ENCODE results near the gene EPB41L2. TPM values are rescaled to one million over a fixed set of nuclear protein-coding genes. Genes with fewer than 3 reads are reported as not detected.
"Not testable (repeated sequence)": the region's sequence is repeated elsewhere in the genome, so short reads cannot be mapped to it uniquely, and the experiment has no call there.

The EPB41L2 gene
- total RNA-seq, 1 donor from 2014 or later, result 3.2 TPM

DNA sequence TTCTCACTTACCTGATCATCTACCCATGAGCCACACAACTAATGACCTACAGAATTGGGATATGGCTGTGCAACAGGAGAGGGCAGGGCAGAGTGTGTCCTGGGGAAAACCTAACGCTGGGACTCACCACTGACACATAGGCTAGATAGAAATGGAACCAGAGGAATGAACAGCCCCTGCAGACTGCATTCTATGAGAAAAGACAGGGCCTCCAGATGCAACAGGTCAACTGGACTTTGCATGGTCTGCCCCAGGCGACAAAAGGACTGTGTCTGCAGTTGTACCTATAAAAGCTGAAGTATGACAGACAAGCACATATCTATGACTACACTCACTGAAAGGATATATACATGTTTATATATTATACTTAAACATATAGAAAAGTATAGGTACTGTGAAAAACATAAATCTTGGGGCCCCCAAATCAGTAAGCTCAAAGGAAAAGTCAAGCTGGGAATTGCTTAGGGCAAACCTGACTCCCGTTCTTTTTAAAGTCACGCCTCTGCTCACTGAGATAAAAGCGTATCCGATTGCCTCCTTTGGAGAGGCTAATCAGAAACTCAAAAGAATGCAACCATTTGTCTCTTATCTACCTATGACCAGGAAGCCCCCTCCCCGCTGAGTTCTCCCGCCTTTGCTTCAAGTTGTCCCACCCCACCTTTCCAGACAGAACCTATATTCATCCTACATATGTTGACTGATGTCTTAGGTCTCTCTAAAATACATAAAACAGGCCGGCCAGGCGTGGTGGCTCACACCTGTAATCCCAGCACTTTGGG lies 68.5 kb downstream of the EPB41L2 start:
- no peak for FAIRE-seq
- Histone ChIP-seq H3K27me3 (ENCODE audit: control insufficient read depth, insufficient read depth, low read length) (no peaks in the 10 kb centered on the region), H3K36me3 (ENCODE audit: control insufficient read depth, insufficient read depth, low read length) (no peaks in the 10 kb centered on the region), H3K4me3 (ENCODE audit: low read depth, low read length) (no peak overlapping the region)
- DNase-seq (ENCODE audit: low read depth), result no peak
- TF ChIP-seq, protein P1, sequence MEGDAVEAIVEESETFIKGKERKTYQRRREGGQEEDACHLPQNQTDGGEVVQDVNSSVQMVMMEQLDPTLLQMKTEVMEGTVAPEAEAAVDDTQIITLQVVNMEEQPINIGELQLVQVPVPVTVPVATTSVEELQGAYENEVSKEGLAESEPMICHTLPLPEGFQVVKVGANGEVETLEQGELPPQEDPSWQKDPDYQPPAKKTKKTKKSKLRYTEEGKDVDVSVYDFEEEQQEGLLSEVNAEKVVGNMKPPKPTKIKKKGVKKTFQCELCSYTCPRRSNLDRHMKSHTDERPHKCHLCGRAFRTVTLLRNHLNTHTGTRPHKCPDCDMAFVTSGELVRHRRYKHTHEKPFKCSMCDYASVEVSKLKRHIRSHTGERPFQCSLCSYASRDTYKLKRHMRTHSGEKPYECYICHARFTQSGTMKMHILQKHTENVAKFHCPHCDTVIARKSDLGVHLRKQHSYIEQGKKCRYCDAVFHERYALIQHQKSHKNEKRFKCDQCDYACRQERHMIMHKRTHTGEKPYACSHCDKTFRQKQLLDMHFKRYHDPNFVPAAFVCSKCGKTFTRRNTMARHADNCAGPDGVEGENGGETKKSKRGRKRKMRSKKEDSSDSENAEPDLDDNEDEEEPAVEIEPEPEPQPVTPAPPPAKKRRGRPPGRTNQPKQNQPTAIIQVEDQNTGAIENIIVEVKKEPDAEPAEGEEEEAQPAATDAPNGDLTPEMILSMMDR (IDR thresholded peaks at IDR 0.05; ENCODE audit: insufficient read depth, low read length, severe bottlenecking), result no peak

DNA sequence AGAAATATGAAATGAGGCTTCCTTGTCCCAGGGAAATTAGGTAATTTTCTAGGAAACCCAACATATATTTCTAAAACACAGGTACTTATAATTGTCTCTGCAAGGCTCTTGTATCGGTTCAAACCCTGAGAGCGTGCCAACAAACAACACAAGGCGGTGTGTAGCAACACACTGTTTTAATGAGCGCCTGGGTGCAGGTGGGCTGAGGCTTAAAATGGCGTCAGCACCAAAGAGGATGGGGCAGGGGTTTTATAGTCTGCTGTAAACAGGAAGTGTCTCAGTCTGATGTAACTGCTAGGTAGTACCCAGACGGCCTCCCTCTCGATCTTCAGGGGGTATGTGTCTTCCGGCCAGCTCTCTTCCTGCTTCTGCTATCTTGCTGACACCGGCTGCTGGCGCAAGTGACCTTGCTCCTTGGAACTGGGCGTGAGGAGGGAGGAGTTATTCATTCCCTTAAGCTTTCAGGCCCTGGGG lies 69.7 kb downstream of the EPB41L2 start:
- FAIRE-seq (no peak), DNase-seq (ENCODE audit: low read depth) (no peak)
- Histone ChIP-seq H3K36me3 (ENCODE audit: control insufficient read depth, insufficient read depth, low read length) (no peaks in the 10 kb centered on the region), H3K4me3 (ENCODE audit: low read depth, low read length) (no peak overlapping the region), H3K27me3 (ENCODE audit: control insufficient read depth, insufficient read depth, low read length) (no peaks in the 10 kb centered on the region)
- TF ChIP-seq, protein P1 (IDR thresholded peaks at IDR 0.05; ENCODE audit: insufficient read depth, low read length, severe bottlenecking), result no peak

GRCh38 chr6:130991422-130992137 lies 71.5 kb downstream of the EPB41L2 start:
- Histone ChIP-seq H3K36me3 (ENCODE audit: control insufficient read depth, insufficient read depth, low read length) (no peaks in the 10 kb centered on the region), H3K4me3 (ENCODE audit: low read depth, low read length) (no peak overlapping the region), H3K27me3 (ENCODE audit: control insufficient read depth, insufficient read depth, low read length) (no peaks in the 10 kb centered on the region)
- TF ChIP-seq, protein P1 (IDR thresholded peaks at IDR 0.05; ENCODE audit: insufficient read depth, low read length, severe bottlenecking), result no peak
- FAIRE-seq (no peak), DNase-seq (ENCODE audit: low read depth) (no peak)

DNA sequence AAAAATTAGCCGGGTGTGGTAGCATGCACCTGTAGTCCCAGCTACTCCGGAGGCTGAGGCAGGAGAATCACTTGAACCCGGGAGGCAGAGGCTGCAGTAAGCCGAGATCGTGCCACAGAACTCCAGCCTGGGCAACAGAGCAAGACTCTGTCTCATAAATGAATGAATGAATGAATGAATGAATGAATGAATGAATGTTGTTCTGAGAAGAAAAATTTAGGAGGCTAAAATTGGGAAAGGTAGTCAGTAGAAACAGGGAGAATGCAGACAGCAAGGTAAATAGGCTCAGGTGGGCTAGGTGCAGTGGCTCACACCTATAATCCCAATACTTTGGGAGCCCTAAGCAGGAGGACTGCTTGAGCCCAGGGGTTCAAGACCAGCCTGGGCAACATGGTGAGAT lies 75.5 kb downstream of the EPB41L2 start:
- not testable (repeated sequence) for H3K4me3 ChIP-seq (ENCODE audit: low read depth, low read length); H3K36me3 ChIP-seq (ENCODE audit: control insufficient read depth, insufficient read depth, low read length); H3K27me3 ChIP-seq (ENCODE audit: control insufficient read depth, insufficient read depth, low read length); DNase-seq (ENCODE audit: low read depth); FAIRE-seq

- no peak overlapping the region for H3K4me3 ChIP-seq (ENCODE audit: low read depth, low read length)
- FAIRE-seq (no peak), DNase-seq (ENCODE audit: low read depth) (no peak)
- TF ChIP-seq, protein P1 (IDR thresholded peaks at IDR 0.05; ENCODE audit: insufficient read depth, low read length, severe bottlenecking), result no peak
- H3K36me3 ChIP-seq (ENCODE audit: control insufficient read depth, insufficient read depth, low read length), result no peaks in the 10 kb centered on the region
- H3K27me3 ChIP-seq (ENCODE audit: control insufficient read depth, insufficient read depth, low read length), result no peaks in the 10 kb centered on the region
These were observed 77.9 kb downstream of the EPB41L2 start for GRCh38 chr6:130985115-130985514.

DNA sequence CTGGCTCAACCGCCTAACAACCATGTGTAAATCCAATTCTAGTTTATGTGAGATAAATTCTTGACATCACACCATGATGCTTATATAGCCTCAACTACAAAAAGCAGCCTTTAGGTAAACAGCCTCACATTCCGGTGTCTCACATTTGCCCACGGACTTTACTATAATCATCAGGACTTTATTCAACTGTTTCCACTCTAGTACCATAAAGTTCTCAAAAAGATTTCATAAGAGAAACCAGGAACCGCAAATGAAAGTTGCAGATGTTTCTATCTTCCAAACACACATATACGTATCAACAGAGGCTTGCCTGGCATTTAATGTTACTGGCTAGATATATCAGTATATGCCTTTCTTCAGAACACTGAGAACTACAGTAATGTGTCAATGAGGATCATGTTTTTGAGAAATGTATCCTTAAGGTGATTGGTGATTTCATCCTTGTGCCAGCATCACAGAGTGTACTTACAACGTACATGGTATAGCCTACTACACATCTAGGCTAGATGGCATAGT lies 80.0 kb downstream of the EPB41L2 start:
- no peak for FAIRE-seq

More for the DNA sequence above, 80.0 kb downstream of the EPB41L2 start:
- TF ChIP-seq, protein P1 (IDR thresholded peaks at IDR 0.05; ENCODE audit: insufficient read depth, low read length, severe bottlenecking), result no peak
- no peaks in the 10 kb centered on the region for H3K36me3 ChIP-seq (ENCODE audit: control insufficient read depth, insufficient read depth, low read length)
- H3K27me3 ChIP-seq (ENCODE audit: control insufficient read depth, insufficient read depth, low read length), result no peaks in the 10 kb centered on the region
- H3K4me3 ChIP-seq (ENCODE audit: low read depth, low read length), result no peak overlapping the region
- DNase-seq (ENCODE audit: low read depth), result no peak

Measured in bronchial epithelial cell (primary cell).